Measurements from ENCODE around the gene ZNF148.

ZNF148 gene

DNA sequence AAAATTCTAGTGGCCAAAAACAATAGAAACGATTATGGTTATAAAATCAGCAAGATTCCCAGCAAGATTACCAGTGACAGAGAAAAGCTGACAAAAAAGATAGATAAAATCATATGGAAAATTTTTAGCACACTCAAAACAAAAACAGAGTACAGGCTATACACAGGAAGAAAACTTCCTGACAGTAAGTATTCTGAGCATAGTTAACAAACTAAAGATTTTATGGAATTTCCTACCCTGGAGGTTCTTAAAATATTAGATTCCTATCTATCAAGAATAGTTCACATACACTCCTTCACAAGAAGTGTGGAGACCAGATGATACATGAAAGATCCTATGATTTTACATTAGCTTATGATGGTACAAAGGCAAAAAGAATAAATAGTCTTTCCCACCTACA lies 50.8 kb downstream of the ZNF148 start:
- DNase-seq, result no peak

DNA sequence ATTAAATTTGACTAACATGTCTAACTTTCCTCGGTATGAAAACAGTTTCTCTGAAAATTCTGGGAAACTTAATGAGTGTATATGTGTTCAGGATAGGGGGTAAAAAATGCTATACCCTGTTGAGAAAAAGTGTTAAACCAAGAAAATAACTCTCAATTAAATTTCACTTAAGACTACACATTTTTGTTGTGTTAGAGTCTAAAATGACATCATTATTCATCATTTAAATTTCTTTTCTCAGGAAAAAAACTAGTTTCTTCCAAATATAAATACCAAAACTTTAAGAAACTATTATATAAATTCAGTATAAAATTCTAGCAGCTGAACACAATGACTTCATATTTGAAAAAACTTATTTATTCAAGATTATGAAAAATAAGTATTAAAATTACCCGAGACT lies 52.2 kb downstream of the ZNF148 start:
- no peak for DNase-seq

DNA sequence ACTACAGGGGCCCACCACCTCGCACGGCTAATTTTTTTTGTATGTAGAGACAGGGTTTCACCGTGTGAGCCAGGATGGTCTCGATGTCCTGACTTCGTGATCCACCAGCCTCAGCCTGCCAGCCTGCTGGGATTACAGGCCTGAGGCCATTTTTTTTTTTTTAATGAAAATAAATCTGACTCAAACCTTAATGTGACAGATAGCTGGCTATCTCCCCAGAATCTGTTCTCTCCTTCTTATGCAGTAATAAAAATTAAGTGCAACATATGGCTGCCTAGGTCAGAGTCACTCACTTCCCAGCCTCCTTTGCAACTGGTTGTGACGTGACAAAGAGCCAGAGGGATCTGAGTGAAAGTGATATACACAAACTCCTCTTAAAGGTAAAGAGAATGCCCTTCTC lies 53.0 kb downstream of the ZNF148 start:
- DNase-seq, result no peak

DNA sequence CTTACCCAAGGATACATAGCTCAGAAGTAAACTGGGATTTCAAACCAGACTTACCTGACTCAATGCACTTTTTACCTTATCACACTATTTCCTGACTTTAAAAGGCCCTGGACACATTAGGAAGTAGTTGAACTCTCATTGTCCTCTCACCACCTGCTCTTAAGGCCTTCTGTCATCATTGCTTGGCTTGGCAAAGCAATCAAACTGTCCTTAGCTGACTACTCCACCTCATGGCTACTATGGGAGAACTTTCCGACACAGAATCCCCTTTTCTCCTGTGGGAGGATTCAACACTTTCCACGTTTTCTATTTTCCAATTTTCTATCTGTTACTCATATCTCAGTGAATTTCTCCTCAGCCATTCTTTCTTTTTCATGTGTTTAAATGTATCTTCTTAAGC lies 55.4 kb downstream of the ZNF148 start:
- no peak for DNase-seq

DNA sequence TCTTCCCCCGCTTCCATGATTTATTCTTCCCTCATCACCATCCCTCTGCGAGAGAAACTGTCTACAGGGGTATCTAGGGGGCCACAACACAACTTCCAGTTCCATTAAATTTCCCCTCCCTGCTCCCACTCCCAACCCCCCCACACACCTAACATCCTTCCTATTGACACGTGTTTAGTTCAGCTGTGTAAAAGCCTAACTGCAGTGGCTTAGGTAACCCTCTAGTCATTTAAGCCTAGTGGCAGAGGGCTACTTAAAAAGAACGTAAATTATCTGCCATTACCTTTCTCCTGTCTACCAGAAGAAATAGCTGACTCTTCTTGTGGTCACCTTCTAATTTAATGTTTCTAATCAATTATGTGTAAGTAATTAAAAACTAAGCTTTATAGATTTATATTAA lies 56.3 kb downstream of the ZNF148 start:
- DNase-seq, result no peak

DNA sequence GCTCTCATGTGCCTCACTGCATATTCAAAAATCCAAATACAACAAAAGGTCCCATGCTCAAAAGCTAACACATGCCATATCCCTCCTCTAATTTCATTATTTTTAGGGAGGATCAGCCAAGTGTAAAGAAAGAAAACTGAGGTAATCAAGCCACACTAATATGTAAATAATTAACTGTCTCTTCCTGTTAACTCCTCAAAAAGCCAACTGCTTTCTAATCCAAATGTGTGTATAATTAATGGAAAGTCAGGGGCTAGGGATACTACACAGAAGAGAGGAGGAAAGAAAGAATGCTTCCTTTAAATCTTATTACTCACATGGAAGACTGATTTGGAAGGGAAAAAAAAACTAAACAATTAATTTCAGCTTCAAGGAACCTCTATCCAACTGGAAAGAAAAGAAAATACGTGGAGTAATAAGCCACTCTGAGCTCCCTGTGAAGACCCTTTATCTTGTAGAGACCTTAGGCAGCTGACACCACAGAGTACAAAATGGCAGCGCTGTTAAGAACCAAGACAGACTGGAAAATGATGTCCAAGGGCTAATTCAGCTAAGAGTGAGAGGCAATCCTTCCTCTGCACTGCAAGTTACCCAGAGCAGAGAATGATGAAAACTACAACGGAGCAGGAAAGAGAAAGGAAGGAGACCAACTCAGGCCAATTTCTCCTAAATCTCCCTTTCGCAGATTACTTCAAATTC lies 56.8 kb downstream of the ZNF148 start:
- no peak for DNase-seq

DNA sequence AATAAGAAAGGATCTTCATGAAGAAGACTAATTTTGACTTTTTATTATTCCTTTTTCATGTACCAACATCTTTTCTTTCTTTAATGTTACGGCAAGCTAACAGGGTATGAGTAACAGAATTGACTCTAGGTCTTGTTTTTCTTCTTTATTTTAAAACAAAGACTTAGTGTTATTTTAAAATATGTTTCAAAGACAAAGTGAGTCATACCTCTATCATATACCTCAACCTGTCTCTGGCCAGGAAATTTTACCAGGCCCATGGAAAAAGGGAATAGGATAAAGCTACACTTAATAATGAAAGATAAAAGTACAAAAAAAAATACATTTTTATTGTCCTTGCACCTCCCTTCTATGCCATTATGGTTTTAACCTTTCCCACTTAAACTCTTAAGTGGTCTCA lies 57.4 kb downstream of the ZNF148 start:
- DNase-seq, result no peak

DNA sequence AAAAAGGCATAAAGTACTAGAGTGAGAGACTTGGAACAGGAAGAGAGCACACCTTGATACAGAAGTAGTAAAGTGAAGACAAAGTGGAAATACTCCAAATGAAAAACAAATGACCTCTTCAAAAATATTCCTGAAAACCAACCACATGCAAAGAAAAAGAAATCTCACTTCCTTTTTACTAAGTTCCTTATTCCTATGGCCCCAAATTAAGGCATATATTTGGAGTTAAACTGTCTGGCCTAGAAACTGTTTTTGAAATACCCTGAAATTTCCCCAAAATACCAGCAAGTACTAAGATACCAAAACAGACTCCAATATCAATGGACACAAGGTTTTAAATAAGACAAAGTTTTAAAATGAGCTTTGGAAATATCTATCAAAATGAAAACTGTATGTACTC lies 58.2 kb downstream of the ZNF148 start:
- peak in 1 of 2 experiments; percentile 13 for DNase-seq

DNA sequence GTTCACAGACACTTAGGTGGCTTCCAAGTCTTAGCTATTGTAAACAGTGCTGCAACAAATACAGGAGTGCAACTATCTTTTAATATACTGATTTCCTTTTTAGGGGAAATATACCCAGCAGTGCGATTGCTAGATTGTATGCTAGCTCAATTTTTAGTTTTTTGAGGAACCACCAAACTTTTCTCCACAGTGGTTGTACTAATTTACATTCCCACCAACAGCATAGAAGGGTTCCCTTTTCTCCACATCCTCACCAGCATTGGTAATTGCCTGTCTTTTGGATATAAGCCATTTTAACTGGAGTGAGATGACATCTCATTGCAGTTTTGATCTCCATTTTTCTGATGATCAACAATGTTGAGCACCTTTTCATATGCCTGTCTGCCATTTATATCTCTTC lies 58.9 kb downstream of the ZNF148 start:
- no peak for DNase-seq

DNA sequence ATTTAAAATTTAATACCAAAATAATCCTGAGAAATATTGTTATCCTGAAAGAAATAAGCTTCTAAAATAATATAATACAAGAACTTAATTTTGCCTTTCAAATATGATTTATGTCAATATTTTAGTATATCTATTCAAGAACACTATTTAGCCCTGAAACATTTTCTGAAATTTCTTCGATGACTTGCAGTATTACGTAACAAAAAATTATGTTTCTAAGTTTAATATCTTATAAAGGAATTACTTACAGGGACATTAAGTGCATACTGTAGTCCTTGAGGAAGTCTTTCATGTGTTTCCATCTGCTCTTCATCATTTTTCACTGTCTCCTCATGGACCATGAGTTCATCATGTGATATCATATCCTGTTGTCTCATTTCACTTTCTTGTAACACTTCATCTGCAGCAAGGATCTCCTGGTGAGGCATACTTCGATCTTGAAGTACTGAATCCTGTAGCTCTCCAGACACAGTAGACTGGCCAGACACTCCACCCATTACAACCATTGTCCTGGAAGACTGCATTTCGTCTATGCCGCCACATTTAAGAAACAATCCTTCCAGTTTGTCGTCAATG lies 62.0 kb downstream of the ZNF148 start:
- DNase-seq, result no peak

DNA sequence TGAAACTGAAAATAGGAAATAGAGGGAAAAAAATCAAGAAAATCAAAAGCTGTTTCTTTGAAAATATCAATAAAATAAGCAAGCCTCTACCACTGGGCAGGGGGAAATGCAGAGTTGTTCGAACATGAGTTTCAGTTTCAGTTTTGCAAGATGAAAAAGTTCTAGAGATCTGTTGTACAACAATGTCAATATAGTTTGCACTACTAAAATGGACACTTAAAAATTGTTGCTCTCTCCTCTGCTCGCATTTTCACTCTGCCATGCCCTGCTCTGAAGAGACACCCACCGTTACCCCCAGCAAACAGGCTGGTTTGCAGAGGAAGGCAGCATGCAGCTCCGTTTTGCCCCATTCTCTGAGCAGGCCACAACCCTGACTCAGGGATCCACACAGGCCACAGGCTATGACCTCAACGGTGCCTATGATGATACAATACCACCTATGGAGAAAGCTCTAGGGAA lies 64.5 kb downstream of the ZNF148 start:
- peak; percentile 66 to 73 for DNase-seq

DNA sequence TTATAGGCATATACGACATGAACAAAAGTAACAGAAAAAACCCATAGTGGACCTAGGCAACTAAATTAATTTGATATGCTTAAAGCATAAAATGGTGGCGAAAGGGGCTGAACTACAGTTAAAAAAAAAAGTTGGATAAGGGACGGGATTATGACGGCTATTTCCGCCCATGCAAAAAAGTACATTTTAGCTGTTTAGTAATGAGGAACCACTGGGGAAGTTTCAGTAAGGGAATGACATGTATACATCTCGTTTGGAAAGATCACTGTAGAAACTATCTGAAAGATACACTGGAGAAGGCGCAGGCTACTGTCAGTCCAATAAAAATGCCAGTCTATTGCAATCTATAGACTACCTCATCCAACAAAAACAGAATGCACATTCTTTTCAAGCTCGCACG lies 65.6 kb downstream of the ZNF148 start:
- no peak for DNase-seq

DNA sequence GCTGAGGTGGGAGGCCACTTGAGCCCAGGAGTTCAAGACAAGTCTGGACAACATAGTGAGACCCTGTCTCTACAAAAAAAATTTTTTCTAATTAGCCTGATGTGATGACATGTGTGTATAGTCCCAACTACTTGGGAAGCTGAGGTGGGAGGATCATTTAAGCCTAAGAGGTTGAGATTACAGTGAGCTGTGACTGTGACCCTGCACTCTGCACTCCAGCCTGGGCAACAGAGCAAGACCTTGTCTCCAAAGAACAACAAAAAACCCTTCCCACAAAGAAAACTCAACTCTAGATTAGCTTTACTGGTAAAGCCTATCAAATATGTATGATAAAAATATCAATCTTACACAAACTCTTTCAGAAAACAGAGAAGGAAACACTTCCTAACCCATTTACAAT lies 68.5 kb downstream of the ZNF148 start:
- DNase-seq, result no peak

DNA sequence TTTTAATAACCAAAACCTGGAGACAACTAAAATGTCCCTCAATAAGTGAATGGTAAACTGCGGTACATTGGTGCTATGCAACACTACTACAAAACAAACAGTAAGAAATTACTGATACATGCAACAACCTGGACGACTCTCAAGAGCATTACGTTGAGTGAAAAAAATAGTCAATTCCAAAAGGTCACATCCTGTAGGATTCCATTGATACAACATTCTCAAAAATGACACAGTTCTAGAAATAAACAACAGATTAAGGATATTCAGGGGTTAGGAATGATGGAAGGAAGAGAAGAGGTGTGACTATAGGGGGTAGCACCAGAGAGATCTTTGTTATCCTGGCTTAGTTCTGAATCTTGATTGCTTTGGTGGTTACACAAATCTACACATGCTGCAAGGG lies 72.2 kb downstream of the ZNF148 start:
- DNase-seq, result no peak

DNA sequence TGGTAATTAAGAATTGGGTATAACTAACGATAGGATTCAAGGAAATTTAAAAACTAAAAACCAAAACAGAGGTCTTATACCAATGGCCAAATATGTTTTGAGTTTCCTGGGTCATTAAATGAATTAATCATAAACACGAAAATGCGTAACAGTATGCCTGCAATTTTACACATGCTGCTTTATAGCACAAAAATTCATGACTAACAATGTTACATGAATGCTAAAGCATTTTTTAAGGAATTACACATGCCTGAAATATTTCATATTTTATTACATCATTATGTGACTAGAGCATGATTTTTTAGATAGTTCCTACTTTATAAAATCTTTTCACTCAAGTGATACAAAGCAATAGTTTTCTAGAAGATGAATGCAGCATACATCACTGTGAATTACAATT lies 74.7 kb downstream of the ZNF148 start:
- no peak for DNase-seq

DNA sequence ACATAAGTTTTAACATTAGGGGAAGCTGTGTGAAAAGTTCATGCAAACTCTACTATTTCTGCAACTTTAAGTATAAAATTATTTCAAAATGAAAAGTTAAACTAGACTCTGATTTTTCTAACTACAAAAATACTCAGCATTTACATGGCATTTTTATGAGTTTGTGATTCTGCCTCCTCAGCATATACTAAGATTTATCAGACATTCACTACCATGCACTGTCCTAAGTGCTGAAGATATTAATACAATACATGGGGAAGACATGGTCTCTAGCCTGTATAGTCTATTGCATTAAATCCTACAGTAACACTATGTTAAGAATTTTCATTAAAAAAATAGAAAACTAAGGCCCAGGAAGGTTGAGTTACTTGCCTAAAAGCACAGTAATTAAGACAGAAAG lies 80.7 kb downstream of the ZNF148 start:
- DNase-seq, result no peak

DNA sequence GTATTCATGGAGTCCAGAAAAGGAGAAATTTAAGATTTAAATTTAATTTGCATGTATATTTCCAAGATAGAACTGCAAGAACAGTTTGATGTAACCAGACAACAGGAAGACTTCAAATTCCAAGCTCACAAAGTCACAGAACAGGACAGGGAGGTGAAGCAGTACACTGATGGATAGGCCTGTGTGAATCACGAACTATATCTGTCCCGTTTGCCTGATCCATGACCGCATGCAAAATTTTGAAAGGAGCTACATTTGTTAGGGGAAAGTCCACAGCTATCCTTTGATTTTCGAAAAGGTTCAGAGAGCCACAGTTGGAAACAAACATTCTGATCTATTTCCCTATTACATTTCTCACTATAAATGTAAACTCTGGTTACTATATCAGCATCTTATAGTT lies 83.1 kb downstream of the ZNF148 start:
- no peak for DNase-seq

DNA sequence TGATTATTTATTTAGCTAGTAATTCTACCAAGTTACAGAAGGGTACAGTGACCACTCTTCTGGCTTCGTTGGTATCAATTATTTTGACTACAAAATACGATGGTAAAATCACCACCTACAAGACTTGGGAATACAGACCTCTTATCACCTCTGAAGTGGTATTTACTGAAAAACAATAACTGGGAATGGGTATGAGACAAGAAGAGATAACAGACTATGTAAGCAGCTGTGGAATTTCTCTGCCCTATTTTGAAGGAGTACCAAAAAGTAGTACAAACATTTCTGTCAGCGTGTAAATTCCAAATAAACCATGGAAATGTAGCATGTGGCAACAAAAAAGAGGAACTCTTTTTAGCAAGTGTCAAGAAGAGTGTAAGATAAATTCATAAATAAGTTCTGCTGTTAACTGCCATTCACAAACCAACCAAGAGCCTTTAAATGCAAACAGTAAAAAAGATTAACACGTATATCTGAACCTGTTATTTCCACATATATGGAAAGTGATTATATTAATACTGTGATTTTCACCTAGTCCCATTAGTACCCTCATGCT lies 85.6 kb downstream of the ZNF148 start:
- DNase-seq, result peak; percentile 6 to 25

DNA sequence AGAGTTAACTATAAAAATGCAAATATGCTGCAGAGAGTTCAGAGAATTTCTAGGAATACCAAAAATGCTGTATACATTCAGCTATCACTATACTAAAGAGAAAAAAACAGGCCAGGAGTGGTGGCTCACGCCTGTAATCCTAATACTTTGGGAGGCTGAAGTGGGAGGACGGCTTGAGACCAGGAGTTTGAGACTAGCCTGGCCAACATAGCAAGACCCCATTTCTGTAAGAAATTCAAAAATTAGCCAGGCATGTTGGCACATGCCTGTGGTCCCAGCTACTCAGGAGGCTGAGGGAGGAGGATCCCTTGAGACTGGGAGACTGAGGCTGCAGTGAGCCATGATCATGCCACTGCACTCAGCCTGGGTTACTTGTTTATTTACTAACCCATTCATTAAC lies 87.9 kb downstream of the ZNF148 start:
- DNase-seq, result no peak

DNA sequence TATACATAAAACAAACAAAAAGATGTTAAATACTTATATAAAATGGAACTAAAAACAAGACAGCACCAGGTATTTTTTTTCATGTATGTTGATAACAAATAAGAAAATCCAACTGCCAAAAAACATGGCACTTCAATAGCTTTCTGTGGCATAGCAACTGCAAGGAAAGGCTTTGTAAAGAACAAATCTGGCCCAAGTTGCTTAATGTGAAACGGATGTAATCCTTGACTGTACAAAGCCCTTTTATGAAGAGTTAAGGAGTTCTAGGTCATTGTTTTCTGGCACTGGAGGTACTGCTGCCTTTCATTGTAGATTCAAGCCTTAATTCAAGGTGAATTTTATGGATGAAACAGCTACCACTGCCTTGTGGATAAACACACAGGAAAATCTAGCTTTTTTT lies 93.7 kb downstream of the ZNF148 start:
- no peak for DNase-seq

DNA sequence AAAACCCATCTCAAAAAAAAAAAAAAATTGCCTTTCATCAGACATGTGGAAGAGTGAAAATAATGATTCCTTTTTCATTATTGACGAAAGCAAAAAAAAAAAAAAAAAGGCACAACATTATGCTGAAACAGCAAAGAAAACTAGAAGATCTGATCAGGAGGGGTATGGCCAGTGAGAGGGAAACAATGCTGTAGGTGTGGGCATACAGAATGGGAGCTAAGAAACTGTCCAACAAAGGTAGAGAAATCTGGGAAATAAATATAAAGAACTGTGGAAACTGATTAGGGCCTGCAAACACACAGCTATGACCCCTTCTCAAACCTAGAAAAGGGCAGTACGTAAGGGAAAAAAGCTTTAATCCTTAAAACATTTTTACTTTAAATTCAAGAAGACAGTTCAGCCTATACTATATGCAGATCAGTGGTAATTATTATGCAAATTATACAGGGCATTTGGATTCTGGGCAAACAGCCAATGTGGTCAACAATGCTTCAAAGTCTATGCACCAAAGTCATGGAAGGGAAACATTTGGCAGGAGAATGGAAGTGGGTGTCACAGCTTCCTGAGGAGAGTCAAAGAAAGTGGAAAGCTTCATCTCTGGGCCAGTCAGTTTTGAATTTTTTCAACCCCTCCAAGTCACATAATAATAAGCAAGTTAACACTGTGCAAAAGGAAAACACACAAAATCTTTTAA lies 94.3 kb downstream of the ZNF148 start:
- peak; percentile 16 to 25 for DNase-seq

DNA sequence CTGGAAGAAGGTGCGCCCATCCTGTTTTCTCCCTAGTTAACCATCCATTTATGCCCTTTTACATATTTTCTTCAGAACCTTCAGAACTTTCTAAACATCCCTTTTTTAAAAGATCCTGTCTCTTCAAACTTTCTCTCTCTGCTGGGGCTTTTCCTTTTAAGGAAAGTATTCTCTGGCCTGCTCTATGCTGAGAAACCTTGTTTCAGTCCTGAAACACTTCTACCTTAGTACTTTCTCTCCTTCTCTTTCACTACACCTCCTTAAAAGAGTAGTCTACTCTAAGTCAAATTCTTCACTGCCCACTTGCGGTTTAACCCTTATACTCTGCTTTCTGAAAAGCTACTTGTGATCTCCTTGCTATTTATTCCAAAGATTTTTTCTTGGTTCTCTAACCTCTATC lies 97.0 kb downstream of the ZNF148 start:
- DNase-seq, result no peak

DNA sequence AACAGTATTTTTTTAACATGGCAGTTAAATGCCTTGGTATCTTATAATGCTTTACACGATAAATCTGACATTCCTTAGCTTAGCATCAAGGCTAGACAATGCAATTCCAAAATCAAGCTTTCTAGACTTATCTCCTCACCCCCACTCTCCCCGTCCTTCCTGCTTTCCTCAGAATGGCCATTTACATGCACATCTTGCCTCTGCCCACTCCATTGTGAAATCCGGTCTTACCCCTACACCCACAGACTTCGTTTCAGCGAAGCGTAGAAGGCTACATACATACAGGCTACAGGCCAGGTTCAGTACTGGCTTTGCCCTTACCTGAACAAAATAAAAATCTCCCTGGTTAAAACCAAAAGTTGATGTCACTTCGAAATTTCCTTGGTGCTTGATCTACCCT lies 104.0 kb downstream of the ZNF148 start:
- DNase-seq, result no peak

DNA sequence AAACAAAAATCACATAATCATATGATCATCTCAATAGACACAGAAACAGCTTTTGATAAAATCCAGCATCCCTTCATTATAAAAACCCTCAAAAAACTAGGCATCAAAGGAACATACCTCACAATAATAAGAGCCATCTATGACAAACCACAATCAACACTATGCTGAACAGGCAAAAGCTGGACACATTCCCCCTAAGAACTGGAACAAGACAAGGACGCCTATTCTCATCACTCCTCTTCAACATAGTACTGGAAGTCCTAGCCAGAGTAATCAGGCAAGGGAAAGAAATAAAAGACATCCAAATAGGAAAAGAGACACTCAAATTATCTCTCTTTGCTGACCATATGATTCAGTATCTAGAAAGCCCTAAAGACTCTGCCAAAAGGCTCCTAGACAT lies 107.7 kb downstream of the ZNF148 start:
- DNase-seq, result no peak

Data from Kasumi-1 (cell line).